IMR-90 (cell line): Measurements from ENCODE around the gene SMYD1. TPM values are rescaled to one million over a fixed set of nuclear protein-coding genes. Genes with fewer than 3 reads are reported as not detected.

Source experiments
- ATAC-seq: fragments of 200-7000 bp; cut with Tn5 transposase; 2 replicates; pipeline ENCODE4 v1.9.1; 2020; ENCODE audit warnings: low read depth, mild to moderate bottlenecking, moderate library complexity
- BruUV-seq: library from RNA; stranded (reverse); fragments of 400-500 nt; replicated peaks from 2 replicates; lab custom pipeline; 2021; lab: Mats Ljungman, UMichigan
- CTCF ChIA-PET: fragments of 300-600 bp; formaldehyde crosslinking; extraction: SDS; loops from one replicate; lab custom pipeline; 2021; ENCODE audit warnings: antibody characterized with exemption; lab: Yijun Ruan, JAX
- POLR2A ChIA-PET: fragments of 300-600 bp; sonication (Branson Sonifier 250); formaldehyde crosslinking; loops from one replicate; lab custom pipeline; 2022; ENCODE audit warnings: antibody characterized with exemption; ENCODE audit not compliant: unreplicated experiment; lab: Charles Lee
- DNase-seq: peaks from one replicate; pipeline ENCODE4 v3.0.0; 2013
- H2AFZ ChIP-seq: replicated peaks from 2 replicates; pipeline ENCODE3; 2013; ENCODE audit warnings: low read length, mild to moderate bottlenecking; ENCODE audit not compliant: poor library complexity
- H2AK5ac ChIP-seq: 2 replicates; pipeline ENCODE4 v1.6.1; 2013; ENCODE audit warnings: low read depth, low read length, inconsistent platforms
- H2AK9ac ChIP-seq: replicated peaks from 2 replicates; pipeline ENCODE3; 2013; ENCODE audit warnings: mild to moderate bottlenecking, low read depth, low read length, moderate library complexity; ENCODE audit not compliant: poor library complexity
- H2BK120ac ChIP-seq: 2 replicates; pipeline ENCODE4 v1.6.1; 2013; ENCODE audit warnings: low read depth, low read length, inconsistent platforms
- H2BK15ac ChIP-seq: 3 replicates; pipeline ENCODE4 v1.6.1; 2013; ENCODE audit warnings: low read depth, low read length, inconsistent platforms
- H2BK20ac ChIP-seq: 2 replicates; pipeline ENCODE4 v1.6.1; 2013; ENCODE audit warnings: low read depth, mild to moderate bottlenecking, inconsistent platforms, low read length, moderate library complexity
- H2BK5ac ChIP-seq: 2 replicates; pipeline ENCODE4 v1.6.1; 2013; ENCODE audit warnings: mild to moderate bottlenecking, low read depth, low read length, inconsistent platforms; ENCODE audit not compliant: poor library complexity, severe bottlenecking
- H3K14ac ChIP-seq: replicated peaks from 2 replicates; pipeline ENCODE4 v1.6.1; 2013; ENCODE audit warnings: low read depth, low read length, inconsistent platforms
- H3K18ac ChIP-seq: 2 replicates; pipeline ENCODE4 v1.6.1; 2013; ENCODE audit warnings: low read depth, low read length, control low read depth
- H3K23ac ChIP-seq: 2 replicates; pipeline ENCODE4 v1.6.1; 2013; ENCODE audit warnings: low read depth, low read length, inconsistent platforms
- H3K27ac ChIP-seq: 2 replicates; pipeline ENCODE4 v1.5.1; 2013; ENCODE audit warnings: mild to moderate bottlenecking, control low read depth, low read length; ENCODE audit not compliant: insufficient read depth
- H3K27me3 ChIP-seq: 2 replicates; pipeline ENCODE4 v1.6.1; 2013; ENCODE audit warnings: low read length; ENCODE audit not compliant: control insufficient read depth, insufficient read depth
- H3K36me3 ChIP-seq: 2 replicates; pipeline ENCODE4 v1.6.1; 2013; ENCODE audit warnings: low read length, mixed read lengths; ENCODE audit not compliant: control insufficient read depth, insufficient read depth
- H3K4ac ChIP-seq: 2 replicates; pipeline ENCODE4 v1.6.1; 2013; ENCODE audit warnings: low read depth, low read length, inconsistent platforms
- H3K4me1 ChIP-seq: 2 replicates; pipeline ENCODE4 v1.6.1; 2013; ENCODE audit warnings: low read length, mixed read lengths; ENCODE audit not compliant: control insufficient read depth, insufficient read depth
- H3K4me2 ChIP-seq: 2 replicates; pipeline ENCODE4 v1.6.1; 2013; ENCODE audit warnings: low read depth, mild to moderate bottlenecking, control low read depth, low read length, moderate library complexity
- H3K4me3 ChIP-seq: 2 replicates; pipeline ENCODE4 v1.5.1; 2013; ENCODE audit warnings: low read depth, mild to moderate bottlenecking, control low read depth, low read length, moderate library complexity; ENCODE audit not compliant: insufficient read depth
- H3K56ac ChIP-seq: 2 replicates; pipeline ENCODE4 v1.6.1; 2013; ENCODE audit warnings: low read length, inconsistent platforms; ENCODE audit not compliant: insufficient read depth; ENCODE audit errors: extremely low read depth
- H3K79me1 ChIP-seq, 2 experiments: 2 replicates each; pipeline ENCODE4 v1.6.1; 2013; ENCODE audit warnings: low read length in 2 of 2, inconsistent platforms in 1 of 2, low read depth in 1 of 2
- H3K9ac ChIP-seq: 2 replicates; pipeline ENCODE4 v1.6.1; 2013; ENCODE audit warnings: low read depth, low read length, control low read depth
- H3K9me1 ChIP-seq: 2 replicates; pipeline ENCODE4 v1.6.1; 2013; ENCODE audit warnings: low read length, inconsistent platforms; ENCODE audit not compliant: insufficient read depth
- H3K9me3 ChIP-seq: 2 replicates; pipeline ENCODE4 v1.6.1; 2013; ENCODE audit warnings: low read length; ENCODE audit not compliant: control insufficient read depth, insufficient read depth
- H4K20me1 ChIP-seq: 2 replicates; pipeline ENCODE4 v1.6.1; 2013; ENCODE audit warnings: low read length, inconsistent platforms; ENCODE audit not compliant: insufficient read depth
- H4K5ac ChIP-seq: 2 replicates; pipeline ENCODE4 v1.6.1; 2013; ENCODE audit warnings: mild to moderate bottlenecking, low read depth, low read length, control low read depth
- H4K8ac ChIP-seq, 2 experiments: 2 replicates each; pipeline ENCODE4 v1.6.1; 2013; ENCODE audit warnings: low read depth in 2 of 2, low read length in 2 of 2, control low read depth in 1 of 2, inconsistent platforms in 1 of 2
- H4K91ac ChIP-seq: 2 replicates; pipeline ENCODE4 v1.6.1; 2013; ENCODE audit warnings: low read depth, low read length, inconsistent platforms; ENCODE audit not compliant: insufficient read depth
- CEBPB ChIP-seq: IDR thresholded peaks from 2 replicates; pipeline ENCODE4 v1.6.1; 2012; ENCODE audit warnings: low read depth, low read length, improper control_type of control experiment
- ELK1 ChIP-seq: fragments of 150-350 bp; IDR thresholded peaks from 2 replicates; pipeline ENCODE4 v1.6.1; 2016; ENCODE audit warnings: low read depth, mild to moderate bottlenecking, low read length, moderate library complexity, borderline replicate concordance
- FOS ChIP-seq: fragments of 150-350 bp; IDR thresholded peaks from 2 replicates; pipeline ENCODE4 v1.6.1; 2016; ENCODE audit warnings: low read depth, low read length
- MXI1 ChIP-seq: IDR thresholded peaks from 2 replicates; pipeline ENCODE4 v1.6.1; 2012; ENCODE audit warnings: low read depth, mild to moderate bottlenecking, low read length, moderate library complexity, borderline replicate concordance
- POLR2A ChIP-seq: IDR thresholded peaks from 2 replicates; pipeline ENCODE4 v1.6.1; 2012; ENCODE audit warnings: mild to moderate bottlenecking, low read depth, low read length
- RAD21 ChIP-seq: IDR thresholded peaks from 2 replicates; pipeline ENCODE4 v1.6.1; 2012; ENCODE audit warnings: low read length, improper control_type of control experiment
- RCOR1 ChIP-seq: IDR thresholded peaks from 2 replicates; pipeline ENCODE4 v1.6.1; 2012; ENCODE audit warnings: mild to moderate bottlenecking, low read length, improper control_type of control experiment; ENCODE audit not compliant: insufficient replicate concordance
- RFX5 ChIP-seq: IDR thresholded peaks from 2 replicates; pipeline ENCODE4 v1.8.0; 2012; ENCODE audit warnings: low read depth, mild to moderate bottlenecking, low read length, moderate library complexity
- USF2 ChIP-seq: fragments of 150-350 bp; IDR thresholded peaks from 2 replicates; pipeline ENCODE4 v1.6.1; 2017; ENCODE audit warnings: mild to moderate bottlenecking, antibody characterized with exemption, low read length, low read depth
- WGBS, 2 experiments: methylation state at CpG; one replicate each; pipeline versions ENCODE4 v1.1.5 to v1.1.7; 2013; ENCODE audit warnings: missing lambda C conversion rate in 2 of 2; ENCODE audit not compliant: insufficient read length in 1 of 2; ENCODE audit errors: extremely low coverage in 2 of 2; 5-methylcytosine and 5-hydroxymethylcytosine counted together
- dilution Hi-C: fragments of 300-500 bp; cut with HindIII; formaldehyde crosslinking; loops from one replicate; pipeline ENCODE4 v1.14.3; 2018; ENCODE audit warnings: low sequenced_read_pairs; ENCODE audit not compliant: unreplicated experiment
- in situ Hi-C: fragments of 300-500 bp; cut with MboI; formaldehyde crosslinking; loops from 3 replicates; pipeline ENCODE4 v1.14.3; 2019; ENCODE audit warnings: low sequenced_read_pairs, inconsistent platforms, mixed read lengths
- intact Hi-C: fragments of 100-400 bp; cut with micrococcal nuclease; formaldehyde crosslinking; loops from 2 replicates; pipeline ENCODE4 v1.10.0; 2022
- polyA plus RNA-seq, 3 experiments: library from polyadenylated mRNA; depleted of rRNA; stranded (reverse); fragments of >200 nt; gene quantifications; 2 replicates each; pipeline ENCODE4 v1.2.3, GENCODE V29; 2012; ENCODE audit warnings: low replicate concordance in 1 of 3
- total RNA-seq: library from RNA; depleted of rRNA; stranded (reverse); fragments of >200 nt; gene quantifications from 2 replicates; pipeline ENCODE4 v1.2.3, GENCODE V29; 2012

SMYD1 gene
- total and polyA plus RNA-seq, 2 of the 4 experiments (the other 2 are of a cell fraction), result not detected

- in situ Hi-C loops, result no loop called here
- H3K27ac ChIP-seq, result no peak overlapping the region
- H3K9me1 ChIP-seq, result no peaks in the 10 kb centered on the region
- intact Hi-C loops, result no loop called here
- no peak overlapping the region for H3K23ac ChIP-seq
- no peak overlapping the region for H3K4me2 ChIP-seq
- H3K9ac ChIP-seq, result no peak overlapping the region
- H3K4me3 ChIP-seq, result no peak overlapping the region
- no peaks in the 10 kb centered on the region for H3K4me1 ChIP-seq
- H3K18ac ChIP-seq, result no peak overlapping the region
- dilution Hi-C loops, result no loop called here
- H4K8ac ChIP-seq, result no peak overlapping the region
- no peak overlapping the region for H2BK5ac ChIP-seq
- no peak overlapping the region for H2AK9ac ChIP-seq
- no peaks in the 10 kb centered on the region for H4K20me1 ChIP-seq
- no peak overlapping the region for H3K4ac ChIP-seq
- no peak overlapping the region for H4K91ac ChIP-seq
- no peak overlapping the region for H2BK120ac ChIP-seq
- no TSS peak for BruUV-seq
- no peak overlapping the region for H2BK20ac ChIP-seq
- no peak overlapping the region for H3K56ac ChIP-seq
- DNase-seq, result no peak
- CTCF ChIA-PET, result no interaction called here
- no peak overlapping the region for H2BK15ac ChIP-seq
- no peak overlapping the region for H2AK5ac ChIP-seq
- no peaks in the 10 kb centered on the region; the same call in none of the 2 replicates for H3K27me3 ChIP-seq
- TF ChIP-seq RAD21, result no peak
- no peak for TF ChIP-seq RFX5
- TF ChIP-seq FOS, result no peak
- no peak for TF ChIP-seq CEBPB
- no peak for TF ChIP-seq USF2
- no peak for TF ChIP-seq MXI1
- TF ChIP-seq ELK1, result no peak
- no peak for TF ChIP-seq POLR2A
- TF ChIP-seq RCOR1, result no peak
- POLR2A ChIA-PET, result no interaction called here
- H2AFZ ChIP-seq, result no peak overlapping the region
- H3K79me1 ChIP-seq, result no peaks in the 10 kb centered on the region
- WGBS, 2 experiments, result no CpG with 5 or more reads among the region's 2 CpGs
- no peaks in the 10 kb centered on the region for H3K9me3 ChIP-seq
- no peaks in the 10 kb centered on the region for H3K36me3 ChIP-seq
- no peak overlapping the region for H4K5ac ChIP-seq
- no peak overlapping the region for H3K14ac ChIP-seq
- no peak for ATAC-seq
These were observed 43.2 kb downstream of the SMYD1 start for GRCh38 chr2:88110830-88111229.
